CD4-positive, alpha-beta T cell treated with Interleukin-4 for 1 hour (primary cell): ENCODE measurements around the gene FAM200A.
"Not testable (repeated sequence)": the region's sequence is repeated elsewhere in the genome, so short reads cannot be mapped to it uniquely, and the experiment has no call there.

ENCODE experiments used
- DNase-seq, 2 donors: peaks; one replicate each; pipeline ENCODE4 v3.0.0-alpha.2; 2020 to 2022

The FAM200A gene

DNA sequence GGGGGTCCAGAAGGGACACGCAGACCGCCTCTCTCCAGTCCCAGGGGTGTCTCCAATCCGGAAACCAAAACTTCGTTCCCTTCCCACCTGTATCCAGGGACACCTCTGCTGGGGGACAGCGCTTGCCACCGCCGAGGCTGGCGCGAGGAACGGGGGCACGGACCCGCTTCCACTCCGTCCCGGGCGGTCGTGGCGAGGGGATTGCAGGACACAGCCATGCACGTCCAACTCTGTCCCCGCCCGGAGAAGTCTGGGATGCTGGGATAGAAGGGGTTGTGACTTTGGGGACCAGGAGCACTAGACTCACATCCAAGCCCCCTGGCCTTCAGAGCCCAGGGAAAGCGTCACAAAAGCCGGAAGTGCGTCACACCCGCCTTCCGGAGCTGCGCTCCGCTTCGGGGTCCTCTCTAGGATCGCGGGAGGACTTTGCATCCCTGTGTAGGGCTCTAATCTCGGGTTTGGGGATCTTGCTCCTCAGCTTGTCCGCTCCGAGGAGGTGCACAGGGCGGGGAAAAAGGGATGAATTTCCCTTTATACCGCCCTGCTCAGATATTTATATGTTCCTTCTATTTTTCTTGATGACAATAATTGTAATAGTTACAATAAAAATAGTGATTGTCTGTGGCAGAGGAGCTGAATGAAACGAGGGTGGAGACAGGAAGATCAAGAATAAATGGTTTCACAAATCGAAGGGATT, at the start of gene FAM200A:
Gene FAM200A, minus strand, starts transcription at position 348 of the 697 bp plus-strand sequence. CDS start 3,707 bp downstream, outside the sequence.
- DNase-seq: peak; percentile 88 to 90

DNA sequence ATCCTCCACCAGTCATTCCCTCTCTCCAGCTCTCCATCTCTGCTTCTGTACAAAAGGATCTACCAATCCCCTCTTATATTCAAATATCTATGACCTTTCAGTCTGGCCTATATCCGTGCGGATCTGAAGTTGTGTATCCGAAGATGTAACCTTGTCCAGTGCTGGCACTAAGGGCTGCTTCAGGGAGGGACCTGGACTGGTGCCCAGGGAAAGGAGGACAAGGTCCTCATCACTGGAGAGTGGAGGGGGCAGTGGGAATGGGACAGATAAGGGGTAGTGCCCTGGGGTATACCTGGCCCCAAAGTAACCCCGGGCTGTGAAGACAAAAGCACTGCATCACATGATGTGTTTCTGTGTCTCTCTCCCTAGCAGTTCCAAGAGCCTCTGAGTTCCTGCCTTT, 47.9 kb upstream of the FAM200A start:
- no peak for DNase-seq

DNA sequence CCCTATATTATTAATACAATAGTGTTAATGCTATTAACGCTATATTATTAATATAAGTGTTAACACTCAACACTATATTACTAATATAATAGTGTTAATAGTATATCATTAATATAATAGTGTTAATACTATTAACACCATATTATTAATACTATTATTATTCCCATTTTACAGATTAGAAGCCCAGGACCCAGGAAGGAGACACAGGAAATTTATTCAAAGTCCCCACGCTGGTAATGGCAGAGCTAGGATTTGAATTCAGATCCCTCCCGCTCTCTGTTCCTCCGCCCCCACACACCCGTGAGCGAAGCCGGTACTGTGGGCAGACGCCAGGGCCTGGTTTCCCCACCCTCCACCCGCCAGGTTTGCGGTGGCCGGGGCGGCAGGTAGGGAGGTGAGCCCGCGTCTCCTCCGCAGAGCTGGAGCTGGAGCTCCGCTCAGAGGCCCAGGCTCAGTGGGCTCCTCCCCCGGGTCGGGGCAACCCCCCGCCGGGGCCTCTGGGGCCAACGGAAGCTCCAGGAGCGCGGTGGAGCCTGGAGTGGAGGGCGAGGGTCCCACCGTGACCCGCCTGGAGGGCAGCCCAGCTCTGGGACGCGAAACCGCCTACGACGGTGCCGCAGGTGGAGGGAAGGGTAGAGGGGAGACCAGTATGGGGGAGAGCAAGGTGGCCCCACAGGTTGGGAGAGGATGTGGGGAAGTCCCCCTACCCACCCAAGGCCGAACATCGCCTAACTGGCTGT, 46.0 kb upstream of the FAM200A start, which contains the start of gene TMEM225B:
Gene TMEM225B, plus strand, starts transcription at position 506 of the 740 bp plus-strand sequence. CDS start 6,122 bp downstream, outside the sequence.
- DNase-seq: no peak

DNA sequence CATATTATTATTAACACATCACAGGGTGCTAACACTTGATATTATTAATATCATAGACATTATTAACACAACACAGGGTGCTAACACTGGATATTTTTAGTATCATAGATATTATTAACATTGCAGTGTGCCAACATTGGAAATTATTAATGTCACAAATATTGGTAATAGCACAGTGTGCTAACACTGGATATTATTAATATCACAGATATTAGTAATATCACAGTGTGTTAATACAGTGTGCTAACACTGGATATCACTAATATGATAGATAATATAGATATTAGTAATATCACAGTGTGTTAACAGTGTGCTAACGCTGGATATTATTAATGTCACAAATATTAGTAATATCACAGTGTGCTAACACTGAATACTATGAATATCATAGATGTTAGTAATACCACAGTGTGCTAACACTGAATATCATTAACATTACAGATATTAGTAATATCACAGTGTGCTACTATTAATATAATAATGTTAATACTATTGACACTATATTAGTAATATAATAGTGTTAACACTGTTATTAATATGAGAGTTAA, 44.6 kb upstream of the FAM200A start:
- no peak for DNase-seq

DNA sequence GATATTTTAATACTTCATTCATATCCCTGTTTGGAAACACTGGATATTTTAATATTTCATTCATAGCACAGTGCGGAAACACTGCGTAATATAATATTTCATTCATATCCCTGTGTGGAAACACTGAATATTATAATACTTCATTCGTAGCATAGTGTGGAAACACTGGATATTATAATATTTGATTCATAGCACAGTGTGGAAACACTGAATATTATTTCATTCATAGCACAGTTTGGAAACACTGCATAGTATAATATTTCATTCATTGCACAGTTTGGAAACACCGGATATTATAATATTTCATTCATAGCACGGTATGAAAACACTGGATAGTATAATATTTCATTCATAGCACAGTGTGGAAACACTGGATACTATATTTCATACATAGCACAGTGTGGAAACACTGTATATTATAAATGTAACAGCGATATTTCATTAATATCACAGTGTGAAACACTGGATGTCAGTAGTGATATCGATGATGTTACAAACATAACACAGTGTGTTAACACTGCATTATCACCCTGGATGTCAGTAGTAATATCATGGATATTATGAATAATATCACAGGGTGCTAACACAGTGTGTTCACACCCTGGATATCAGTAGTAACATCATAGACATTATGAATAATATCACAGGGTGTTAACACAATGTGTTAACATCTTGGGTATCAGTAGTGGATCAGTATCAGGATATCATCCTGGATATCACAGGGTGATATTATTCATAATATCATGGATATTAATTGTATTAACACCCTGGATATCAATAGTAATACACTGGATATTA, 43.2 kb upstream of the FAM200A start:
- DNase-seq: no peak

DNA sequence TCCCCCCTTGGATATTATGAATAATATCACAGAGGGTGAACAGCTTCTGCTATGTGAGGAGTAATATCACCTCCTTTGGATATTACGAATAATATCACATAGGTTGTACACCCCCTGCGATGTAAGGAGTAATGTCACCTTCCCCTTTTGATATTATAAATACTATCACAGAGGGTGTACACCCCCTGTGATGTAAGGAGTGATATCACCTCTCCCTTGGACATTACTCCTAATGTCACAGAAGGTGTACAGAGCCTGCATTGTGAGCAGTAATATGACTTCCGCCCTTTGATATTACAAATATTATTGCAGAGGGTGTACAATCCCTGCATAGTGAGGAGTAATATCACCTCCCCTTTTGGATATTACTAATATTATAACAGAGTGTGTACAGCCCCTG, 37.0 kb upstream of the FAM200A start:
- DNase-seq: no peak

DNA sequence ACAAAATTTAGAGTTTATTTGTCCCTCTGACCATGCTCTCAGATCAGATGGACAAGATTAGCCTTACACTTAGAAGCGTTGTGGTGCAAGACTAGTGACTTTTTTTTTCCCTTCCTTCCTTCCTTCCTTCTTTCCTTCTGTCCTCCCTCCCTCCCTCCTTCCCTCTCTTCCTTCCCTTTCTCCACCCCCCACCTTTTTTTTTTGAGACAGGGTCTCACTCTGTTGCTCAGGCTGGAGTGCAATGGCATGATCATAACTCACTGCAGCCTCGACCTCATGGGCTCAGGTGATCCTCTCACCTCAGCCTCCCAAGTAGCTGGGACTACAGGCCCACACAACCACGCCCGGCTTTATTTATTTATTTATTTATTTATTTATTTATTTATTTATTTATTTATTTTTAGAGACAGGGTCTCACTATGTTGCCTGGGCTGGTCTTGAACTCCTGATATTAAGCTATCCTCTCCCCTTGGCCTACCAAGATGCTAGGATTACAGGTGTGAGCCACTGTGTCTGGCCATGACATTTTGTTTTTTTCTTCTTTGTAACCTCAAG, 28.9 kb upstream of the FAM200A start:
- not testable (repeated sequence) for DNase-seq

DNA sequence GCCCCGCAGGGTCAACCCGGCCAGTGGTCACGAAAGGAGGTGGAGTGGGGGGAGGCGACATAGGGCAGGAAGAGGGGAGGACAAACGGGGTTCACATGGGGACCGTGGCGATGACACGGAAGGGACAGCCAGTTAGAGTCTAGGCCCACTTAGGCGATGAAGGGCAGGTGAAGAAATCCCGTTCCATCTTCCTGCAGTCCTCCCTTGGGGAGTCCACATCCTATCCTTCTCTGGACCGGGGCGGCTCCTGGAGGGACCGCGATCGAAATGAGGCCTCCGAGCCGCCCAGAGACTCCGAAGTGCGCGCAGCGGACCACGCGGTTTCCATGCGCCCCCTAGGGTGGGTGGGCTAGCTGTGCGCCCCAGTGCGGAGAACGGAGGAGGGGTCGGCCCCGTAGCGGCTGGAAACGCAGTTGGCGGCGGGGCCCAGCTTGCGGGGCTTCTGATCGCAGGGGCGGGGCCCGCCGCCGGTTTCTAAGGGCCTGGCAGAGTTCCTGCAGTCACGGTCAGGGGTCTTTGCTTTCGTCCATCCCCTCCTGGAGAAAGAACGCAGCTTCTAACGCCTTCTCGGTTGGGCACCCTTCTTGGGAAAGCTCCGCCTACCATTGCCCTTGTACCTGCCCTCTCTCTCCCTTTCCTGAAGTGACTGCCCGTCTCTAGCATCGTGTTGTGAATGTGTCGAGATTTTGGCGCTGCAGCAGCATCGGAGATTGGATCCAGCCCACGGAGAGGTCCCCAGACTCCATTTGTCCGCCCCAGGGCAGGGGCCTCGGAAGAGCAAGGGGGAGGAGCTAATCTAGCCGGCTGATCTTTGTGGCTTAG, 28.3 kb upstream of the FAM200A start:
- peak; percentile 50 to 54 for DNase-seq

DNA sequence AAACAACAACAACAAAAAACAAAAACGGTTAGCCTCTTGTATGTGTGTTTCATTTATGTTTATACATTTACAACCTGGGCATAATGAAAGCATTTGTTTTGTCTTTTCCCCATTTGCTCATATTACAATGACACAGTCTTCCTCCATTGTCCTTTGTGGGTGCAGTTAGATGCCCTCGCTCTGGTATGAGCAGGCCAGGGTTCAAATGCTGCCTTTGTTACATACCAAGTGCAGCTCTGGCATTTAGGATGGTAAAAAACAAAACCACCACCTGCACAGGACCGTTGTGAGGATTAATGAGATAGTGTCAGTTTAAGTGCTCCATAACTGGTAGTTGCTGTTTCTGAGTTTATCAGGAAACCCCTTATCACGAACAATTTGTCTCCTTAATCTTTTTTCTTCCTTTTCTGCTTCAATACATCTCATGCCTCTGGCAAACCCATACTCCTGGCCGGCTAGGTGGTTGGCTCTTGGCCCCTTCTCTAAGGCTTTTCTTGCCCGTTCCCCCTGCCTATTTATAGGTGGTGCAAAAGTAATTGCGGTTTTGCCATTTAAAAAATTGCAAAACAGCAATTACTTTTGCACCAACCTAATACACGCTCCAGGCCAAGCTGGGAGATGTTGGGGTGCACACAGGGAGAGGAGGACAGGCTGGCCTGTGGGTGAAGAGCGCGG, 27.5 kb upstream of the FAM200A start:
- DNase-seq: no peak

DNA sequence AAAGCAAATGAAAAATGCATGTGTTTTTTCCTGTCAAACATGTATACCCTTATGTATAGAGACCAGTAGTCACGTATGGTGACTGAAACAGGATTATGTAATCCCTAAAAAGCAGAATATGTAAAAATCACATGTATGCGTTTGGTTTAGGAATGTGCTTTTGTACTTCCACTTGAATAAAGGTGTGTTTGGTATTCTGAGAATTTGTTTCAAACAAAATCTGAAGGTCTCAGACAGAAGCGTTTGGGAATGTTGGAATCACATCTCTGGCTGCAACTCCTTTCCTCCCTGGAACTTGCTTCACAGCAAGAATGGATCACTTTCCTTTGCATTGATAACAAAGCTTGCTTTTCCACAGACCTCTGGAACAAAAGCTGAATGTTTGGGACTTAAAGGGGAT, 24.3 kb upstream of the FAM200A start:
- DNase-seq: no peak

DNA sequence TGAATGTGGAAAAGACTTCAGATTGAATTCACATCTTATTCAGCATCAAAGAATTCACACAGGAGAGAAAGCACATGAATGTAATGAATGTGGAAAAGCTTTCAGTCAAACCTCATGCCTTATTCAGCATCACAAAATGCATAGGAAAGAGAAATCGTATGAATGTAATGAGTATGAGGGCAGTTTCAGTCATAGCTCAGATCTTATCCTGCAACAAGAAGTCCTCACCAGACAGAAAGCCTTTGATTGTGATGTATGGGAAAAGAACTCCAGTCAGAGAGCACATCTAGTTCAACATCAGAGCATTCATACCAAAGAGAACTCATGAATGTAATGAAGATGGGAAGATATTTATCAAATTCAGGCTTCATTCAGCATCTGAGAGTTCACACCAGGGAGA, 21.3 kb upstream of the FAM200A start:
- DNase-seq: no peak

DNA sequence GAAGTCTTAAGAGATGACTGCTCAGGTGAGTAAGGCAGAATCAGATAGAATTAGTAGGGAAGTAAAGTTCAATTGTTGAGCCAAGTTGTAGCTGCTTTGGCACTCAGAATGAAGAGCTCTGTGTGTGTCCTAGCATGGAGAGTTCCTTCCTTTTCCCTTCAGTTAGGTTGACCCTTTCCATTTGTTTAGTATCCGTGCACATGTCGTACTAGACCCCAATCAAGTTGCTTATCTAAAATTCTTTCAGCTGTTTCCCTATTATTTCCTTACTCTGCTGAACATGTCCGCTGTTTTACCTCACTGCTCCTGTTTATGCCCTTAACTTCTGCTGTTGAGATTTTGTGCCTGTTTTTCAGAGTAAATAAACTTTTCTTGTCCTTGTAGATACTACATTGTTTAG, 19.9 kb upstream of the FAM200A start:
- DNase-seq: no peak

DNA sequence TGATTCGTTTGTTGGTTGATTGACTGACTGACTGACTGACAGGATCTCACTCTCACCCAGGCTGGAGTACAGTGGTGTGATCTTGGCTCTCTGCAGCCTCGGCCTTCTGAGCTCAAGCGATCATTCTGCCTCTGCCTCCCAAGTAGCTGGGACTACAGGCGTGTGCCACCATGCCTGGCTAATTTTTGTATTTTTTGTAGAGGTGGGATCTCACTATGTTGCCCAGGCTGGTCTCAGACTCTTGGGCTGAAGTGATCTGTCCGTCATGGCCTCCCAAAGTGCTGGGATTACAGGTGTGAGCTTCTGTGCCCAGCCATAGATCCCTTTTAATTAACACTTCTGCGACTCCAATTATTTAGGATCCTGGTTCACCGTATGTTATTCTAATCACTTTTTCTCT, 16.9 kb upstream of the FAM200A start:
- DNase-seq: not testable (repeated sequence)

DNA sequence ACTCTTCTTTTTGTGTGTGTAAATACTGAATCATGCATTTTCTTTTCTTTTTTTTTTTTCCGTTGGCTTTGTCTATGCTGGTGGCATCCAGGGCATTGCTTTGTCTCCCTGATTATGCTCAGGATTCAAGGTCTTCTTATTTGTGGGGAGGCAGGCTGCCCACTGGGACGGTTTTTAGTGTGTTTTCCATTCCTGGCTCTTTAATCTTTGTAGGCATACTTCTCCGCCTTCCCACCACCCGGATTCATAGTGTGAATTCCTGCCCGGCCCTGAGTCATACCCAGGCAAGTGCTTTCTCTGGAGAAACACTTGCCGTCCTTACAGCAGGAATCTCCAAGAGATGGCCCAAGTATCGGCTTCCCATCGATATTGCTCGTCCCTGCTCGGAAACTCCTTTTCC, 11.7 kb upstream of the FAM200A start:
- no peak for DNase-seq

DNA sequence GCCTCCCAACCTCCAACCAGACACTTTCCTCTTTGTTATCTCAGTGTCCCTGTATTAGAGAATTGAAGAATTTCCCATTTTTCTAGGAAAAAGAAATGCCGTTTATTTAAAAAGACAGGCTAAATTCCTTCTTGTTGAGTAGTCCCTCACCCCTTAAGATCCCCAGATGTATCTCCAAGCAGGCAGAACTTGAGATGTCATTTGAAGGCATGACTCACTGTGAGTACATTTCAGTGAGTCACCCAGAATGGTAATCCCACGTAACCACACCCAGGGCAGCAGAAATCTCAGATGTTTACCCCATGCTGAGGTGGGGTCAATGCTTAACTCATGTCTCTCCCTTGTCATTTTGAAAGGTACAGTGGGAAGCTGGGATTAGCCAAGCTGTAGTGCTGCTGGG, 10.9 kb upstream of the FAM200A start:
- no peak for DNase-seq

DNA sequence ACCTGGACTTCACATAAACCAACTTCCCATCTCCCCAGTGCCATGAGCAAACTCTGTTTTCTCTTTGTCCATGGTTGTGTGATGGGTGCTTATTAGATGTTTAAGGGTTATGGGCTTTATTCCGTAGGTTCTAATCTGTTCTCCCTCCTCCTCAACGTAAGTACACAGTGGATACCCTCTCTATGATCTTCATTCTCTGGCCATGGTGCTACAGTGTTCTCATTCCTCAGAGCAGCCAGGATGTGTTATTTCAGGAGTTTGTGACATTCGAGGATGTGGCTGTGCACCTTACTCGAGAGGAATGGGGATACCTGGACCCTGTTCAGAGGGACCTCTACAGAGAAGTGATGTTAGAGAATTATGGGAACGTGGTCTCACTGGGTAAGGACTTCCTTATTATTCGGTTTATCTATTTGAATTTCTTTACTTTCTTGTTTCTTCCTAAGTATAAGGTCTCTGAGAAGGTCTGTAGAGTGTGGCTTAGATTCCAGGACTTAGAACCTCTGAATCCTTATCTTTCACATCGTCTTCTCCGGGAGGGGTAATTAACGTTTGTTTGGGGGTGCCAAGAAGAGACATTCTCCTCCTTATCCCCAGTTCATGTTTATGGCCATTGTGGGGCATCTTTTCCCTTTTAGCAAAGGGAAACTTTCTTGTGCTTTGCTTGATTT, 10.3 kb upstream of the FAM200A start:
- no peak for DNase-seq

DNA sequence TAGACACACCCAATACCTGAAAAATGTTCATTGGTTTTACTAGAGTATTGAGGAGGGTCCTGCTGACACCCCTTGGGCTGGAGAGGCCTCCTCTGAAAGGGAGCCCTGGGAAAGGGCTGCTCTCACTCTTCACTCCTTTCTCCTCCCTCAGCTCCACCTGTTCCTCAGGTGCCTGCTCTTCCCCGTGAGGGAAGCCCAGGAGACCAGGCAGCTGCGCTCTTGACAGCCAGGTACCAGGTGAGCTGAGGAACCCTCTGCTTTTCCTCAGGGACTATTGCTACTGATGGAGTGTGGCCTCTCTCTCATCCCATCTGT, 9.8 kb upstream of the FAM200A start:
- DNase-seq: no peak

DNA sequence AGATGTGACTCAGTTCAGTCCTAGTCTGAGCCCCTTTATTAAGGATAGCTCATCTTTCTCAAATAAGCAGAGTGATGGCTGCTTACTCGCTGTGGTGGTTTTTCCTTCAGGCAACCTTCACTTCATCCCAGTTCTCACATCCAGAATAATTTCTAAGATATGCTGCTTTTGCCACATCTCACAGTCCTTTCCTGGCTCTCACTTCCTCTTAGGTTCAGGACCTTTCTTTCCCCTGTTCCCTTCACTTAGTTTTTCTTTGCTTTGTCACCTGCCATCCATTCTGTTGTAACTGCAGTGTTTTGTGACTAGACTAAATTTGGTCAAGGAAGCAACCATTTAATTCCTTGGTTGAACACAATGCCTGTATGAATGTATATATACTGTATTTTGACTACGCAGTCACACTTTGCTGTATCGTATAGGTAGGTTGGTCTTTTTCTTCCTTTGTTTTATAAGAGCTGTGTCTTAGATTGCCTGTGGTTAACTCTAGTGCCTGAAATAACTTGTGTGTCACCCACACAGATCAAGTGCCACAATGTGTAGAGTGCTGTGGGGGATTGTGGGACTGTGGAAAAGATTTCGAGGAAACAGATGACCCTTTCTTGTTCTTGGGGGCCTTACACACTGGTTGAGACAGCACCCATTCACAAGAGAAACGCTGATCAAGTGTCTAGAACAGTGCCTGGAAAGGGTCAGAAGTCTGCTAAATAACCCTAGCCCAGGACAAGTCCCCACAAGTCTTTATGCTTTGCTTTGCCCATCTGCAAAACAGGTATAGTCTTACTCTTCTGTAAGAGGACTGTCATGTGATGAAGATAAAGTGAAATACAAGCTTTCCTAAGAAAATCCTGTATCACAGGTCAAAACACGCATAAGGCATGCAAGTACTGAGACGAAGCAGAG, 9.2 kb upstream of the FAM200A start:
- no peak for DNase-seq

DNA sequence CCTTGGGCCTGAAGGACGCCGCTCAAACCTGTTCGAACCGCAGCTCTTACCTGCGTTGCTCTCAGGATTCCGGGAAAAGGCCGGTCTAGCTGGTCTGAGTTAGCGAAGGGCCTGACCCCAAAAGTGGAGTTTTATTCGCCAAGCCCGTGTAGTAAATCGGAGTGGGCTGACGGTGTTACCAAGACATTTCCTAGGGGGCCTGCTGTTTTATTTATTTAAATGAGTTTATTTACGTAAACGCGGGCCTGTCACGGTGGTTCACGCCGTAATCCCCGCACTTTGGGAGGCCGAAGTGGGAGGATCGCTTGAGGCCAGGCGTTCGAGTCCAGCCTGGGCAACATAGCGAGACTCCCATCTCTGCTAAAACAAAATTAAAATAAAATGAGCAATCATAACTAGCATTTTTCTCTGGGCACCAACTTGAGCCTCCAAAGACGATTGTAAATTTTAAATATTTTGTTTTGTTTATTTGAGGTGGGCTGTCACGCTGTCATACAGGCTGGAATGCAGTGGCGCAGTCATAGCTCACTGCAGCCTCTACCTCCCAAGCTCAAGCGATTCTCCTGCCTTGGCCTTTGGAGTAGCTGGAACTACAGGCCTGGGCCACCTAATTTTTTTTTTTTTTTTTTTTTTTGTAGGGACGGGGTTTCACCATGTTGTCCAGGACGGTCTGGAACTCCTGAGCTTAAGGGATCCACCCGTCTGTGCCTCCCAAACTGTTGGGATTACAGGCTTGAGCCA, 7.4 kb upstream of the FAM200A start:
- no peak for DNase-seq
